GM18511 (cell line): ENCODE measurements around the gene TLK2.
A peak's percentile ranks its signal among the peaks of the same experiment; 100 is the strongest.
"Not testable (repeated sequence)": the region's sequence is repeated elsewhere in the genome, so short reads cannot be mapped to it uniquely, and the experiment has no call there.

ENCODE experiments used
- ATAC-seq: cut with Tn5 transposase; IDR thresholded peaks from one replicate; pipeline ENCODE4 v1.9.1; 2021; ENCODE audit warnings: mild to moderate bottlenecking, moderate library complexity; ENCODE audit not compliant: unreplicated experiment

The TLK2 gene

GRCh38 chr17:62597920-62598319, 119.3 kb downstream of the TLK2 start:
- ATAC-seq, result no peak

GRCh38 chr17:62599964-62600657, 121.5 kb downstream of the TLK2 start:
- no peak for ATAC-seq

- ATAC-seq, result no peak
Measured at GRCh38 chr17:62600805-62601204, 122.2 kb downstream of the TLK2 start.

- no peak for ATAC-seq
Measured at GRCh38 chr17:62601471-62601870, 122.8 kb downstream of the TLK2 start.

GRCh38 chr17:62603783-62604182, 125.2 kb downstream of the TLK2 start:
- ATAC-seq, result not testable (repeated sequence)

- ATAC-seq, result no peak
Measured at GRCh38 chr17:62605588-62605987, 127.0 kb downstream of the TLK2 start.

GRCh38 chr17:62611292-62611691, 132.7 kb downstream of the TLK2 start:
- ATAC-seq, result peak; percentile 91

- peak; percentile 64 for ATAC-seq
Measured at GRCh38 chr17:62611728-62612127, 133.1 kb downstream of the TLK2 start.

GRCh38 chr17:62612289-62612688, 133.7 kb downstream of the TLK2 start:
- ATAC-seq, result not testable (repeated sequence)

- ATAC-seq, result not testable (repeated sequence)
Measured at GRCh38 chr17:62613095-62613494, 134.5 kb downstream of the TLK2 start.

- ATAC-seq, result no peak
Measured at GRCh38 chr17:62614142-62614541, 135.5 kb downstream of the TLK2 start.

GRCh38 chr17:62615503-62615902, 136.9 kb downstream of the TLK2 start:
- ATAC-seq, result no peak

GRCh38 chr17:62616993-62617893, 138.6 kb downstream of the TLK2 start:
- no peak for ATAC-seq

- ATAC-seq, result no peak
Measured at GRCh38 chr17:62617894-62618472, 139.4 kb downstream of the TLK2 start.

GRCh38 chr17:62618647-62619416, 140.2 kb downstream of the TLK2 start:
- no peak for ATAC-seq

GRCh38 chr17:62619417-62620155, 141.0 kb downstream of the TLK2 start:
- ATAC-seq, result no peak

GRCh38 chr17:62621223-62621622, 142.6 kb downstream of the TLK2 start:
- no peak for ATAC-seq

GRCh38 chr17:62625184-62625869, 146.7 kb downstream of the TLK2 start:
- no peak for ATAC-seq

GRCh38 chr17:62625870-62626200, 147.2 kb downstream of the TLK2 start:
- no peak for ATAC-seq

GRCh38 chr17:62626719-62627218, 148.1 kb downstream of the TLK2 start:
- no peak for ATAC-seq
